Activated CD8-positive, alpha-beta memory T cell treated with anti-CD3 and anti-CD28 coated beads, Interleukin-2, amount 50 U/mL, for 1 hour (primary cell): Measurements from ENCODE around the gene FITM2.

Source experiments
- DNase-seq: peaks from one replicate; pipeline ENCODE4 v3.0.0-alpha.2; 2020; ENCODE audit errors: extremely low read depth

The FITM2 gene

GRCh38 chr20:44282192-44282591 is 28.8 kb downstream of the FITM2 start:
- DNase-seq = no peak

- no peak for DNase-seq
These were observed 30.6 kb downstream of the FITM2 start for GRCh38 chr20:44280387-44280786.

- no peak for DNase-seq
These were observed 31.8 kb downstream of the FITM2 start for GRCh38 chr20:44279228-44279627.

DNA sequence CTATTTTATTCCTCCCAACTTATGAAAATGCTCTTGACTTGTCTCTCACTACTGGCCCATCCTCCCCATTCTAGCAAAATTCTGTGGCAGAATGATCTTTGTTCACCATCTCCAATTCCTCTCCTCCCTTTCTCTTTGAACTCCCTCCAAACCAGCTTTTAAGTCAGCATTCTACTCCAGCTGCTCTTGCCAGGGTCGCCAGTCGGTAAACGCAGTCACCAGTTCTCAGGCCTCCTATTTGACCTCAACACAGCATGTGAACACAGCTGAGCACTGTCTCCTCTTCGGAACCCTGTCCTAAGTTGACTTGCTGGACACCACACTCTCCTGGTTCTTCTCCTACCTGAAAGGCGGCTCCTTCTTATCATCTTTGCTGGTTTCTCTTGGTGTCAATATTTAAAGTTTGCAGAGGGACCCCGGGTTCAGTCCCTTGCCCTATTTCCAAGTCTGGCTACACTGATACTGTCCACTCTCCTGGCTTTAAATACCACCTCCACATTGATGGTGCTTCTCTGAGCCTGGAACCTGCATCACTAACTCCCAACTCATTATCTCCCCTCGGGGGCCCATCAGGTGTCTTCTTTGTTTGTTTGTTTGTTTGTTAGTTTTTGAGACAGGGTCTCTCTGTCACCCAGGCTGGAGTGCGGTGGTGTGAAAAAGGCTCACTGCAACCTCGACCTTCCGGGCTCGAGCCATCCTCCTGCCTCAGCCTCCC is 36.5 kb downstream of the FITM2 start:
- no peak for DNase-seq

DNA sequence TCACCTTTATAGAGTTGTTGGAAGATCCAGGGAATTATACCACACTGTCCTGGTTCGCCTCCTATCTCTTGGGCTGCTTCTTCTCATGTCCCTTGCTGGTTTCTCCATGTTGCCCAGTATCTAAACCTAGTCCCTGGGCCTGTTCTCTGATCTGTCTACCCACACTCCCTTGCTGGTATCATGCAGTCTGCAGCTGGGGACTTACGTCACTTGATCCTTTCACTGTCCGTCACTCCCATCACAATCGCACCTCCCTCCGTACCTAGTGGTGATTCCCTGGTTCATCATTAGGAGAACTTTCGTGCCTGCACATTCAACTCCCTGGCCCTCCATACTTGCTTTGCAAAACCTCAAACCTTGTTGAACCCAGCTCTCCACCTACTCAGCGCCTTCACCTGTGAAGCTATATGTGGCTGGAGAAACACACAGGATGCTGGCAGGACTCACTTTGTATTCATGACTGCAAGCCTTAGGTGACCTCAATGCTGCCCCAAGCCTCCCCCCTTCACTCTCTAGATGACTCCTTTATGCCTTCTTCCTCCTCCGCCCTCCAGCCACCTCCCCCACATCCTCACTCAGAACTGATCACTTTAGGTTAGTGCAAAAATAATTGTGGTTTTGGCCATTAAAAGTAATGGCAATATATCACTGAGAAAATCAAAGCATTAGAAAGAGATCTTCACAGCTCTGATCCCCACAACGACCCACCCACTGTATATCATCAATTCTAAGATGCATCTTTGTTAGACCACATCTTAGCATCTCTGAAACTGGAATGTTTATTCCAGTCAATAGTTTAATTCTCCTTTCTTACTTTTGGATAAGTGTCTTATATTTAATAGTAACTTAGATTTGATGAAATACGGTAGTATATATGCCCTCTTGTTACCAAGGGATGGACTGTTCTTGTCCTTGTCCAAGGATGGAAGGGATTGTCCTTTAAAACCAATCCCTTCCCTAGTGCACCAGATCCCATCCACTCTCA is 37.5 kb downstream of the FITM2 start:
- no peak for DNase-seq

DNA sequence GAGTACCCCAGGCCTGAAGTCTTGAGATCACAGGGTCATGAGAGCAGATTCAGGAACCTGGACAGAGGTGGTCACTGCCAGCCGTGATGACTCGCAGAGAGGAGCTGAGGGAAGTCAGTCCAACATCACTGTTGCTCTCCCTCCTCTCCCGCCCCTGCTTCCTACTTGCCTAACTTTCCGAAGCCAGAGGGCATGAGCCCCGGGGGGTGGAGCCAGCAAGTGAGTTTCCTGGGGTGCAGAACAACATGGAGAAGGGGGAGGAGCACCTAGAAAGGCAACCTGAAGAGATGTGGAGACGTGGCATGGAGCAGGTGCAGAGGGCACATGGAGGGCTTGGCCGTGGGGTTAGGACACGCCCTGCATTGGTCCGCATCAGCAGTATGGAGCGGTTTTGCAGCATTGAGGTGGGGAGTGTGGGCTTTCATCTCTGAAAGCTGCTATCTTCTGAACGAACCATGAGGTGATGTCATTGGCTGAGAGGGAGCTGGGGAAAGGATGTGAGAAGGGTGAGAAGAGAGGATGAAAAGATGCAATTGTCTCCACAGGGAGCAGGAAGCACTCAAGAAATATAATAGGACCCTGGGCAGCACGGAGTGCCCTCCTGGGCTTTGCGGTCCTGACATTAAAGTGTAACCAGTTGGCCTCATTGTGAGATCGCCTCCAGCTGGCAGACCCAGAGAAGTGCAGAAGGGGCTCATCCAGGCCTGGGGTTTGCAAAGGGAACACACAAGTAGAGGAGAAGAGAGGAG is 38.9 kb downstream of the FITM2 start:
- no peak for DNase-seq

DNA sequence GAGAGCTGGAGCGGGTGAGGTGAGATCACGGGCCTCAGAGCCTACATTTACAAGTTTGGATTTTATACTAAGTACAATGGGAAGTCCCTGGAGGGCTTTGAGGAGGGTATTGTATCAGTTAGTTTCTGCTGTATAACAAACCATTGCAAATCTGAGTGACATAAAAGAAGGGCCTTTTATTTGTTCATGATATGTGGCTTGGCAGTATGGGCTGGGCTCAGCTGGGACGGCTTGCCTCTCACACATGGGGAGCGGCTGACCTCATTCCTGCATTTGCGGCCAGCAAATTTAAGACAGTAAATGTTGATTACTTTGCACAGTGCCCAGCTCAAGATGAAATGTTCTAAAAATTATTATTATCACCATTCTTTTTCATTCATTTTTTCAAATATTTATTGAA is 42.2 kb downstream of the FITM2 start:
- DNase-seq = no peak

DNA sequence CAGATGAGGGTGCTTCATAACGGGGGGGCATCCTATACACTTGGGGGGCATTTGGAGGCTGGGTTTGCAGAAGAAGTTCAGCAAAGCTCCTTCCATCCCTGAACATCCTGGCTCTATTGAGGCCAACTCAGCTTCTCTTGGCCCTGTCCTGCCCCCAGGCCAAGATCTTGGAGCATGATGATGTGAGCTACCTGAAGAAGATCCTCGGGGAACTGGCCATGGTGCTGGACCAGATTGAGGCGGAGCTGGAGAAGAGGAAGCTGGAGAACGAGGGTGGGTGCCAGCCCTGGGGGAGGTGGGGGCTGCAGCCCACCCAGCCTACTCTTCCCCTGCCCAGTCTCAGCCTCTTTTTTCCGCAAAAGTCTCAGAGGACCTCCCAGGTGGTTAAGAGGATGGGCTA is 46.7 kb downstream of the FITM2 start:
- no peak for DNase-seq

DNA sequence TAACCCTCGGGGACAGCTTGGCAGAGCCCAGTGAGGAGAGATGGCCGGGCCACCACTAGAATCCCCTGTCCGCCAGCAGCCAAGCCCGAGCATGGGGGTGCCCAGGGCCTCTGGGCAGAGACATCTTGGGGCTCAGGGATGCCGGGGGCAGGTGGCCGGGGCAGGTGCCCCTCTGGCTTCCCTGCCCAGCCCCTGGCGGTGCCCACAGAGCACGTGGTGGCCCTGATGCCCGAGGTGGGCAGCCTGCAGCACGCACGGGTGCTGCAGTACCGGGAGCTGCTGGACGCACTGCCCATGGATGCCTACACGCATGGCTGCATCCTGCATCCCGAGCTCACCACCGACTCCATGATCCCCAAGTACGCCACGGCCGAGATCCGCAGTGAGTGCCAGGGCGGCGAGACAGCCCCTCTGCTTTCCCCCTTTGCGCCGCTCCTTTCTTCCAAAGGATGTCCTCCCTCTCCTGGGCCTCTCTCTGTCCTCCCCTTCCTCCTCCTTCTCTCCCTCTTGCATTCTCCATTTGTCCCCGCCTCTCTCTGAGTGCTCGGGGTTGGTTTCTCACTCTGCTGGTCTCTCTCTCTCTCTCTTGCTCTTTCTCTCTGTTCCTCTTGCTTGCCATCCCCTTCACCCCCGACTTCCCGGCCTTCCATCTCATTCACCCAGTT is 52.6 kb downstream of the FITM2 start:
- no peak for DNase-seq

DNA sequence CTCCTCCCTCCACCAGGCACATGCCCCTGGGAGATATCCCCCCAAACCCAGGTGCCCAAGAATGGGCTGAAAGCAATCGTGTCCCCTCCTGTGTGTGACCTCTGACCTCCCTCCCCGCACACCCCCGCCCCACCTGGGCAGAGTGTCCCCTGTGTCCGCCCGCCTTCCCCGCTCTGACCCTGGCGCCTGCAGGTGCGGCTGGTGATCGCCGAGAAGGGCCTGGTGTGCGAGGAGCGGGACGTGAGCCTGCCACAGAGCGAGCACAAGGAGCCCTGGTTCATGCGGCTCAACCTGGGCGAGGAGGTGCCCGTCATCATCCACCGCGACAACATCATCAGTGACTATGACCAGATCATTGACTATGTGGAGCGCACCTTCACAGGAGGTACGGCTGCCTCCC is 54.0 kb downstream of the FITM2 start:
- no peak for DNase-seq

GRCh38 chr20:44255942-44256341 is 55.1 kb downstream of the FITM2 start:
- DNase-seq = no peak

DNA sequence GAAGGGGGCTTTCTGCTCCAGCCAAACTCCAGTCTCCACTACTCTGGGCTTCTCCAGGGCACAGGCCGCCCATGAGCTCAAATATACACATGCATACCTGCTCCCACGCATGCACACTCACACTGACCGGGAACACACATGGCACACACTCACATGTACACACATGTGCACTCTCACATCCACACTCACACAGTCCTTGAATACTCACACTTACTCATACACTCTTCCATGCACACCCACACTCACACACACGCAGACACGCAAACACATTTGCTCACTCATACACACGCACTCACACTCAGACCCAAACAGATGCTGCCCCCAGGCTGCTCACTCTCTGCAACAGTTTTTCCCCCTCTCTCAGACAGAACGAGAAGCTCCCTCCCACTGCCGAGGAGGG is 56.9 kb downstream of the FITM2 start:
- DNase-seq = no peak

DNA sequence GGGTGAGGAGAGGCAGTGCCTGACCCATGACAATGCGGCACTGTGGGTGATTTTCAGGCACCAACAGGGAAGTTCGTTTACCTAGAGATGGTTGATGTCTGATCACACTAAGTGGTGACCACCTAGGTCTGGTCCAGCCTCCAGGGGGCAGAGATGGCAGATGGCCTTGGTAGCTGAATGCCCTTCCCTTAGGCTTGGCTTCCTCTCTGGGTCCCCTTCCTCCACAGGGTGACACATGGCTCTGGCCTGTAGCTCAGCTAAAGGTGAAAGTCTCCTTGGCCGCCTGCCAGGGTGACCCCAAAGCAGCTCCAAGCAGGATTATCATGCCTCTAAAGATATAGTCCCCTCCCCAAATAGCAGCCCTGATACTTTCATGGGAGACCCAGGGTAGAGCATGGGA is 57.5 kb downstream of the FITM2 start:
- DNase-seq = no peak
